A673 (cell line): ENCODE data around the gene SMIM36.

ENCODE experiments used
- EZH2 ChIP-seq: fragments of 200-600 bp; sonication (generic); IDR thresholded peaks from 2 replicates; pipeline ENCODE4 v1.6.1; 2017; ENCODE audit warnings: borderline replicate concordance, low read depth, mild to moderate bottlenecking, mixed read lengths, antibody characterized with exemption, low read length; ENCODE audit not compliant: poor library complexity, severe bottlenecking
- TF ChIP-seq, protein P1 (sequence below): fragments of 300-800, 200-600 bp; sonication (generic); conservative IDR thresholded peaks from 2 replicates; pipeline ENCODE4 v1.5.1; 2017; ENCODE audit warnings: low read depth, mild to moderate bottlenecking, antibody characterized with exemption, low read length, moderate library complexity, mixed read lengths

DNA sequence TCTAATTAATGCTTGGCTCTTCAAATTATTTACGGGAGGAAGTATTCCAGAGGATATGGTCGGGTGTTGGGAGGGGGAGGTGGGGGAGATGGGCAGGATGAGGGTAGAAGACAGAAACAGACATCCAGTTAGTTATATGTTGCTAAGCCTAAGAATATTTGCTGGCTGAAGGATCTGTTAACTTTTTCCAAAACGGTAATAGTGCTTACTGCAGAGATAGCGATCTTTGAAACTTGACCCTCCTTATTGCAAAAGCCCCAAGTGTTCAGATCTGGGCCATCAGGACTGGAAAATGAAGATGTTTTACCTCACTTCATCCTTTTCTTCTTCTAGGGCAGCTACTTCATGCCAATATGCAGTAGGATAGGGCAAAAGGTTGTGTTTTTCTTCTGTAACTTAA is 62.6 kb downstream of the SMIM36 start:
- TF ChIP-seq, protein P1, sequence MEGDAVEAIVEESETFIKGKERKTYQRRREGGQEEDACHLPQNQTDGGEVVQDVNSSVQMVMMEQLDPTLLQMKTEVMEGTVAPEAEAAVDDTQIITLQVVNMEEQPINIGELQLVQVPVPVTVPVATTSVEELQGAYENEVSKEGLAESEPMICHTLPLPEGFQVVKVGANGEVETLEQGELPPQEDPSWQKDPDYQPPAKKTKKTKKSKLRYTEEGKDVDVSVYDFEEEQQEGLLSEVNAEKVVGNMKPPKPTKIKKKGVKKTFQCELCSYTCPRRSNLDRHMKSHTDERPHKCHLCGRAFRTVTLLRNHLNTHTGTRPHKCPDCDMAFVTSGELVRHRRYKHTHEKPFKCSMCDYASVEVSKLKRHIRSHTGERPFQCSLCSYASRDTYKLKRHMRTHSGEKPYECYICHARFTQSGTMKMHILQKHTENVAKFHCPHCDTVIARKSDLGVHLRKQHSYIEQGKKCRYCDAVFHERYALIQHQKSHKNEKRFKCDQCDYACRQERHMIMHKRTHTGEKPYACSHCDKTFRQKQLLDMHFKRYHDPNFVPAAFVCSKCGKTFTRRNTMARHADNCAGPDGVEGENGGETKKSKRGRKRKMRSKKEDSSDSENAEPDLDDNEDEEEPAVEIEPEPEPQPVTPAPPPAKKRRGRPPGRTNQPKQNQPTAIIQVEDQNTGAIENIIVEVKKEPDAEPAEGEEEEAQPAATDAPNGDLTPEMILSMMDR: no peak
- TF ChIP-seq EZH2: no peak
